GM12878 (cell line): ENCODE results near the gene CBX7. TPM values are rescaled to one million over a fixed set of nuclear protein-coding genes. Genes with fewer than 3 reads are reported as not detected.

ENCODE experiments used
- ATAC-seq: fragments of 200-7000 bp; cut with Tn5 transposase; 3 replicates; pipeline ENCODE4 v1.9.1; 2020; ENCODE audit warnings: mild to moderate bottlenecking, moderate library complexity
- BruUV-seq: library from RNA; stranded (reverse); fragments of 400-500 nt; replicated peaks from 2 replicates; lab custom pipeline; 2021; lab: Mats Ljungman, UMichigan
- CTCF ChIA-PET: fragments of 300-600 bp; sonication (Branson Sonifier 250); formaldehyde crosslinking; extraction: SDS; loops from one replicate; lab custom pipeline; 2021; ENCODE audit warnings: inconsistent platforms; lab: Yijun Ruan, JAX
- POLR2A ChIA-PET: fragments of 350-600 bp; formaldehyde crosslinking; extraction: SDS; loops from one replicate; lab custom pipeline; 2021; ENCODE audit warnings: inconsistent platforms; lab: Charles Lee
- RAD21 ChIA-PET: fragments of 300-600 bp; sonication (Branson Sonifier 250); formaldehyde crosslinking; loops from one replicate; lab custom pipeline; 2023; ENCODE audit warnings: antibody characterized with exemption; ENCODE audit not compliant: unreplicated experiment; lab: Charles Lee
- SMC1A ChIA-PET: fragments of 300-600 bp; sonication (Branson Sonifier 250); formaldehyde crosslinking; loops from one replicate; lab custom pipeline; 2023; ENCODE audit not compliant: unreplicated experiment, uncharacterized antibody; lab: Charles Lee
- DNase-seq: peaks from one replicate; pipeline ENCODE4 v3.0.0-alpha.2; 2011; ENCODE audit warnings: low read depth, low spot score
- FAIRE-seq: peaks from 3 replicates; lab custom pipeline; 2011; peaks lifted over from hg19 to GRCh38; lab: Jason Lieb, UNC
- H2AFZ ChIP-seq: 2 replicates; pipeline ENCODE4 v1.6.0; 2011; ENCODE audit warnings: low read depth, low read length, control low read depth; ENCODE audit not compliant: control insufficient read depth
- H3K27ac ChIP-seq: 2 replicates; pipeline ENCODE4 v1.5.1; 2011; ENCODE audit warnings: control low read depth; ENCODE audit not compliant: control insufficient read depth, insufficient read depth
- H3K27me3 ChIP-seq, 2 experiments: replicated peaks in 1 of 2; 2 replicates each; pipeline versions ENCODE4 v1.6.0 to v1.6.1; 2011; ENCODE audit warnings: low read length in 1 of 2; ENCODE audit not compliant: control insufficient read depth in 2 of 2, insufficient read depth in 2 of 2
- H3K36me3 ChIP-seq, 2 experiments: 2 replicates each; pipeline ENCODE4 v1.5.1; 2011; ENCODE audit warnings: low read length in 1 of 2; ENCODE audit not compliant: control insufficient read depth in 2 of 2, insufficient read depth in 2 of 2
- H3K4me1 ChIP-seq: 2 replicates; pipeline ENCODE4 v1.6.1; 2011; ENCODE audit warnings: mild to moderate bottlenecking, low read length, moderate library complexity, mixed read lengths; ENCODE audit not compliant: control insufficient read depth, insufficient read depth
- H3K4me2 ChIP-seq: 2 replicates; pipeline ENCODE4 v1.6.0; 2011; ENCODE audit warnings: control low read depth; ENCODE audit not compliant: control insufficient read depth, insufficient read depth
- H3K4me3 ChIP-seq: fragments of 200-600 bp; sonication (generic); 2 replicates; pipeline ENCODE4 v1.5.1; 2016
- H3K79me2 ChIP-seq: 2 replicates; pipeline ENCODE4 v1.6.0; 2011; ENCODE audit warnings: low read length; ENCODE audit not compliant: control insufficient read depth, insufficient read depth
- H3K9ac ChIP-seq: 2 replicates; pipeline ENCODE4 v1.8.0; 2011; ENCODE audit warnings: low read length, control low read depth, mixed read lengths; ENCODE audit not compliant: control insufficient read depth, insufficient read depth
- H3K9me3 ChIP-seq: replicated peaks from 3 replicates; pipeline ENCODE4 v1.5.1; 2011; ENCODE audit warnings: mild to moderate bottlenecking, low read length; ENCODE audit not compliant: control insufficient read depth, insufficient read depth
- H4K20me1 ChIP-seq: 2 replicates; pipeline ENCODE4 v1.6.0; 2011; ENCODE audit not compliant: control insufficient read depth, insufficient read depth
- EGR1 ChIP-seq, 2 experiments: IDR thresholded peaks; 1 replicate in 1 of 2; 2 replicates in 1 of 2; pipeline ENCODE4 v1.6.1; 2011 to 2012; ENCODE audit warnings: low read depth in 2 of 2, low read length in 2 of 2, borderline replicate concordance in 1 of 2, mild to moderate bottlenecking in 1 of 2, moderate library complexity in 1 of 2
- LARP7 ChIP-seq: fragments of 450-650 bp; IDR thresholded peaks from 2 replicates; pipeline ENCODE4 v1.6.1; 2017; ENCODE audit warnings: mild to moderate bottlenecking
- RFX5 ChIP-seq: IDR thresholded peaks from 2 replicates; pipeline ENCODE4 v1.6.1; 2011; ENCODE audit warnings: low read depth, low read length, improper control_type of control experiment
- SIN3A ChIP-seq: IDR thresholded peaks from 2 replicates; pipeline ENCODE4 v1.6.1; 2012; ENCODE audit warnings: low read depth, low read length, improper control_type of control experiment
- TBL1XR1 ChIP-seq: IDR thresholded peaks from 2 replicates; pipeline ENCODE4 v1.6.1; 2012; ENCODE audit warnings: low read depth, low read length, improper control_type of control experiment
- YY1 ChIP-seq: IDR thresholded peaks from 2 replicates; pipeline ENCODE4 v1.6.1; 2011; ENCODE audit warnings: low read depth, mild to moderate bottlenecking, low read length
- WGBS: methylation state at CpG from one replicate; pipeline ENCODE4 v1.1.6; 2016; ENCODE audit warnings: low lambda C conversion rate; ENCODE audit not compliant: insufficient replicate concordance, insufficient coverage; ENCODE audit errors: missing lambda C conversion rate; 5-methylcytosine and 5-hydroxymethylcytosine counted together
- in situ Hi-C: fragments of 300-500 bp; cut with MboI; formaldehyde crosslinking; loops from 9 replicates; pipeline ENCODE4 v1.14.3; 2018; ENCODE audit warnings: mixed read lengths
- intact Hi-C: fragments of 100-400 bp; cut with micrococcal nuclease; formaldehyde crosslinking; loops from one replicate; pipeline ENCODE4 v1.14.2; 2022; ENCODE audit not compliant: unreplicated experiment
- polyA plus RNA-seq, 11 experiments: library from polyadenylated mRNA; depleted of rRNA in 4 of 11; unstranded in 6 of 11; stranded (reverse) in 5 of 11; fragments of >200 nt; fragmentation: Nextera tagmentation in 4 of 11; fragmentation: Illumina TruSeq in 1 of 11; extraction: Ambion mirVana in 4 of 11; extraction: Trizol in 1 of 11; gene quantifications; 1 replicate in 1 of 11; 2 replicates in 10 of 11; pipeline versions ENCODE4 v1.2.1 to v1.2.3, GENCODE V29; 2011 to 2016; ENCODE audit warnings: inconsistent platforms in 2 of 11, missing spikeins in 2 of 11, low read depth in 1 of 11
- total RNA-seq, 4 experiments: library from RNA; depleted of rRNA in 3 of 4; stranded (reverse); fragments of >200 nt in 3 of 4; fragmentation: Illumina TruSeq in 1 of 4; extraction: Trizol in 1 of 4; gene quantifications; 2 replicates each; pipeline versions ENCODE4 v1.2.1 to v1.2.3, GENCODE V29; 2013 to 2021
- TF ChIP-seq, protein P1 (sequence below): fragments of 450-650 bp; formaldehyde crosslinking; IDR thresholded peaks from 2 replicates; pipeline ENCODE4 v1.4.0; 2020; ENCODE audit warnings: mild to moderate bottlenecking, moderate library complexity

Gene CBX7
- total and polyA plus RNA-seq, 10 of the 15 experiments (the other 5 are each of a cell fraction or from before 2014, with no cell fraction given), result 0.18 to 17.2 (median 5.6) TPM

DNA sequence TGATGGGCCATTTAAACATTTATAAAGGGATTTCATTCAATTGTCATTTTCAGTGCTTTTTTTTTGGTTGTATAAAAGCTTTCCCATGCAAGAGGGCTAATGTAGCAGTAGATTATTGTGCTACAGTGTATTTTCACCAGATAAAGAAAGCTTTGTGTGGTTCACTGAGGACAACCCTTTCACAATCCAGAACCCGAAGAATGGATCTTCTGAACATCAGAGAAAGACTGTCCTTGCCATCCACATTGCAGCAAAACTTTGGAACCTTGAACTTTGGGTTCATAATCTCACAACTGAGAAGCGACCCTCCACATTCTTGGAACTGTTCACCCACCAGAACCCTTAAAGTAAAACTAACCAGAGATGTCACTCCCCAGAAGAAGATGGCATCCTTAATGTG, 46.2 kb downstream of the CBX7 start:
- ChIA-PET RAD21 (no interaction called here), CTCF (no interaction called here)
- no peak overlapping the region for H3K27ac ChIP-seq
- no peak for TF ChIP-seq YY1
- TF ChIP-seq EGR1 (IDR thresholded peaks at IDR 0.05; ENCODE audit: borderline replicate concordance in 1 of 2, low read depth in 2 of 2, low read length in 2 of 2), result no peak
- TF ChIP-seq, all 136 proteins: peak for 0
- H3K9ac ChIP-seq, result no peak overlapping the region
- H2AFZ ChIP-seq, result no peak overlapping the region
- H3K36me3 ChIP-seq, result no peaks in the 10 kb centered on the region
- ChIA-PET SMC1A (interaction anchor here (0.6 kb wide), 1 partner anchor 807 kb away, joined by 3 read pairs; no protein-coding TSS in a partner anchor), POLR2A (no interaction called here)
- no peaks in the 10 kb centered on the region for H3K79me2 ChIP-seq
- 46% methylated on average over 2 of the region's 2 CpGs for WGBS
- H4K20me1 ChIP-seq, result no peaks in the 10 kb centered on the region
- peaks cover 2% of the 10 kb centered on the region; the same call in 1 of the 2 replicates for H3K4me1 ChIP-seq
- intact Hi-C loops (no loop called here), in situ Hi-C loops (no loop called here)
- BruUV-seq, result no TSS peak
- DNase-seq, result no peak
- FAIRE-seq, result no peak
- H3K4me3 ChIP-seq, result no peak overlapping the region
- no peaks in the 10 kb centered on the region for H3K9me3 ChIP-seq
- no peak for ATAC-seq
- H3K4me2 ChIP-seq, result no peak overlapping the region
- no peaks in the 10 kb centered on the region for H3K27me3 ChIP-seq

DNA sequence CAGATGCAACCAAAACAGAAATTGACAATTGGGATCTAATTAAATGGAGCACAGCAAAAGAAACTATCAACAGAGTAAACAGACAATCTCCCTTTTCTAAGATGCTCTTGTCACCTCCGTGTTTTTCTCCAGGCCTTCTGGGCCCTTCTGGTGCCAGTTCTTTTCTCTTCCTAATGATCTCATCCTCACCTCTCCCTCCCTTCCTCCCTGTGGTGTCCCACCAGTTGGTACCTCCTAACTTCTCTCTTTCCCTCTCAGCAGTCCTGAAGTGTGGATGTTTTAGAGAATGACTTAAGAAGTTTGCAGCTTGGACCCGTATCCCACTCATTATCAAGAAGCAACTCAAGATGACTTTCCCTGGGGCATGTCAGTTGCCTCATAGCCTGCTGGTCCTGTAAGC, 49.0 kb downstream of the CBX7 start:
- TF ChIP-seq RFX5 (no peak), LARP7 (no peak), SIN3A (no peak), TBL1XR1 (no peak)
- TF ChIP-seq, protein P1, sequence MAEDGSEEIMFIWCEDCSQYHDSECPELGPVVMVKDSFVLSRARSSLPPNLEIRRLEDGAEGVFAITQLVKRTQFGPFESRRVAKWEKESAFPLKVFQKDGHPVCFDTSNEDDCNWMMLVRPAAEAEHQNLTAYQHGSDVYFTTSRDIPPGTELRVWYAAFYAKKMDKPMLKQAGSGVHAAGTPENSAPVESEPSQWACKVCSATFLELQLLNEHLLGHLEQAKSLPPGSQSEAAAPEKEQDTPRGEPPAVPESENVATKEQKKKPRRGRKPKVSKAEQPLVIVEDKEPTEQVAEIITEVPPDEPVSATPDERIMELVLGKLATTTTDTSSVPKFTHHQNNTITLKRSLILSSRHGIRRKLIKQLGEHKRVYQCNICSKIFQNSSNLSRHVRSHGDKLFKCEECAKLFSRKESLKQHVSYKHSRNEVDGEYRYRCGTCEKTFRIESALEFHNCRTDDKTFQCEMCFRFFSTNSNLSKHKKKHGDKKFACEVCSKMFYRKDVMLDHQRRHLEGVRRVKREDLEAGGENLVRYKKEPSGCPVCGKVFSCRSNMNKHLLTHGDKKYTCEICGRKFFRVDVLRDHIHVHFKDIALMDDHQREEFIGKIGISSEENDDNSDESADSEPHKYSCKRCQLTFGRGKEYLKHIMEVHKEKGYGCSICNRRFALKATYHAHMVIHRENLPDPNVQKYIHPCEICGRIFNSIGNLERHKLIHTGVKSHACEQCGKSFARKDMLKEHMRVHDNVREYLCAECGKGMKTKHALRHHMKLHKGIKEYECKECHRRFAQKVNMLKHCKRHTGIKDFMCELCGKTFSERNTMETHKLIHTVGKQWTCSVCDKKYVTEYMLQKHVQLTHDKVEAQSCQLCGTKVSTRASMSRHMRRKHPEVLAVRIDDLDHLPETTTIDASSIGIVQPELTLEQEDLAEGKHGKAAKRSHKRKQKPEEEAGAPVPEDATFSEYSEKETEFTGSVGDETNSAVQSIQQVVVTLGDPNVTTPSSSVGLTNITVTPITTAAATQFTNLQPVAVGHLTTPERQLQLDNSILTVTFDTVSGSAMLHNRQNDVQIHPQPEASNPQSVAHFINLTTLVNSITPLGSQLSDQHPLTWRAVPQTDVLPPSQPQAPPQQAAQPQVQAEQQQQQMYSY (CRISPR knock-in tag), result no peak
- TF ChIP-seq, all 136 proteins: peak for 0
- BruUV-seq, result no TSS peak
- RAD21 ChIA-PET, result no interaction called here
- Histone ChIP-seq H3K36me3 (no peaks in the 10 kb centered on the region), H3K4me1 (peaks cover 22% of the 10 kb centered on the region), H3K79me2 (no peaks in the 10 kb centered on the region; the same call in 1 of the 2 replicates), H3K4me2 (no peak overlapping the region), H2AFZ (no peak overlapping the region), H3K9me3 (no peaks in the 10 kb centered on the region), H3K27ac (no peak overlapping the region), H3K27me3 (no peaks in the 10 kb centered on the region), H3K9ac (no peak overlapping the region), H4K20me1 (no peaks in the 10 kb centered on the region), H3K4me3 (no peak overlapping the region)
- SMC1A ChIA-PET, result no interaction called here
- POLR2A ChIA-PET, result no interaction called here
- intact Hi-C loops (no loop called here), in situ Hi-C loops (no loop called here)
- FAIRE-seq, result no peak
- CTCF ChIA-PET, result interaction anchor here (1.0 kb wide), 1 partner anchor 96 kb away, joined by 3 read pairs; no protein-coding TSS in a partner anchor
- ATAC-seq, result no peak
- no peak for DNase-seq
- WGBS, result 73% methylated on average over 2 of the region's 2 CpGs
